ENCODE measurements around the gene SLC25A44. TPM values are rescaled to one million over a fixed set of nuclear protein-coding genes. Genes with fewer than 3 reads are reported as not detected.

The SLC25A44 gene, protein sequence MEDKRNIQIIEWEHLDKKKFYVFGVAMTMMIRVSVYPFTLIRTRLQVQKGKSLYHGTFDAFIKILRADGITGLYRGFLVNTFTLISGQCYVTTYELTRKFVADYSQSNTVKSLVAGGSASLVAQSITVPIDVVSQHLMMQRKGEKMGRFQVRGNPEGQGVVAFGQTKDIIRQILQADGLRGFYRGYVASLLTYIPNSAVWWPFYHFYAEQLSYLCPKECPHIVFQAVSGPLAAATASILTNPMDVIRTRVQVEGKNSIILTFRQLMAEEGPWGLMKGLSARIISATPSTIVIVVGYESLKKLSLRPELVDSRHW
- 10 to 100 TPM; 10.2 to 14.4 (median 11.3) TPM for polyA plus RNA-seq (ENCODE audit: insufficient read length in 10 of 10)
- long read RNA-seq, donor 1, partial matches to known transcripts, result 0 of 3 reads
- long read RNA-seq, donor 1, other reads (novel, unspliced or antisense), result 0 of 3 reads
- long read RNA-seq, donor 2, full-length matches to known transcripts, result 3 of 3 reads
- long read RNA-seq, donor 2, partial matches to known transcripts, result 0 of 3 reads
- long read RNA-seq, donor 2, other reads (novel, unspliced or antisense), result 0 of 3 reads
- long read RNA-seq, donor 3, result 0 reads
- long read RNA-seq, donor 4, partial matches to known transcripts, result 0 of 1 reads
- long read RNA-seq, donor 4, other reads (novel, unspliced or antisense), result 0 of 1 reads
- long read RNA-seq, donor 5, full-length matches to known transcripts, result 5 of 5 reads
- long read RNA-seq, donor 5, partial matches to known transcripts, result 0 of 5 reads
- long read RNA-seq, donor 5, other reads (novel, unspliced or antisense), result 0 of 5 reads
- long read RNA-seq, donor 6, full-length matches to known transcripts, result 1 of 1 reads
- long read RNA-seq, donor 6, partial matches to known transcripts, result 0 of 1 reads
- long read RNA-seq, donor 6, other reads (novel, unspliced or antisense), result 0 of 1 reads
- long read RNA-seq, donor 7, result 0 reads
- long read RNA-seq, donor 8, partial matches to known transcripts, result 0 of 1 reads
- long read RNA-seq, donor 8, other reads (novel, unspliced or antisense), result 0 of 1 reads
- long read RNA-seq, donor 9, result 0 reads

DNA sequence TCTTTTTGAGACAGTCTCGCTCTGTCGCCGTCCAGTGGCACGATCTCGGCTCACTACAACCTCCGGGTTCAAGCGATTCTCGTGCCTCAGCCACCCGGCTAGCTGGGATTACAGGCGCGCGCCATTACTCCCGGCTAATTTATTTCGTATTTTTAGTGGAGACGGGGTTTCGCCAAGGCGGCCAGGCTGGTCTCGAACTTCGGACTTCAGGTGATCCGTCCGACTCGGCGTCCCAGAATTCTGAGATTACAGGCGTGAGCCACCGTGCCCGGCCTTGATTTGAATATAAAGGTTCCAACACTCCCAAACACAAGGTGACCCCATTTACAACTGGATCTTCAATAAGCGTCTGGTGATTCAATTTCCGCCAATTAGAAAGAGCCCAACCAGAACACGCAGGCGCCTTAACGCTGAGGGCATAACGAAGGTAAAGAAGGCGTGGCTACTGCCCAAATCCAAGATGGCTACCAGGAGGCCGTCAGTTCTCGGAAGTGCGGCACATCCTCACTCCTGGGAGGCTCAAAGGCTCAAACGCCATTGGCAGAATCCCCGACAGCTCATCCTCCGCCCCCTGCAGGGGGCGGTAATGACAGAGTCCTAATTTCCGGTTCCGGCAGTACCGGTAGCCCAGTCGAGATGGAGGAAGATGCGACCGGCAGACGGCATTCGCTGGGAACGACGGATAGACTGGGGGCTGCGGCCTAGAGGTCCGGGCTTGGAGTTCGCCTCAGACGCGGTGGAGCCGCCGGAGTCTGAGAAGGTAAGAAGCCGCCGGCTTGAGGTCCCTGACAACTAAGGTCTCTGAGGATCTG, at the start of gene SLC25A44:
Gene SLC25A44, plus strand, starts transcription at position 617 of the 812 bp plus-strand sequence. CDS start 5,744 bp downstream, outside the sequence.
- peak; percentile 99 for DNase-seq

DNA sequence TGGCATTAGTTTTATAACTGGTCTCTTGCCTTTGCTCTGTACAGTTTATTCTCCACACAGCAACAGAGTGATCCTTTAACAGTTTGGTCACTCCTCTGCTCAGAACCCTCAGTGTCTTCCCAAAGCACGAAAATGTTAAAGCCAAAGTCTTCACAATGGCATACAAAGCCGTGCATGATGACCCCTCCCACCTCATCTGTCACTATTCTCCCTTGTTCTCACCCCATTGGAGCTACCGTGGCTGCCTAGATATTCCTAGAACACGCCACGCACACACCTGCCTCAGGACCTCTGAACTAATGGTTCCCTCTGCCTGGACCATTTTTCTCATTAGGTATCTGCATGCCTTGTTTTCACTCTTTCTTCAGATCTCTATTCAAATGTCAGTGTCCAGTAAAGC, 49.2 kb upstream of the SLC25A44 start:
- DNase-seq, result no peak

DNA sequence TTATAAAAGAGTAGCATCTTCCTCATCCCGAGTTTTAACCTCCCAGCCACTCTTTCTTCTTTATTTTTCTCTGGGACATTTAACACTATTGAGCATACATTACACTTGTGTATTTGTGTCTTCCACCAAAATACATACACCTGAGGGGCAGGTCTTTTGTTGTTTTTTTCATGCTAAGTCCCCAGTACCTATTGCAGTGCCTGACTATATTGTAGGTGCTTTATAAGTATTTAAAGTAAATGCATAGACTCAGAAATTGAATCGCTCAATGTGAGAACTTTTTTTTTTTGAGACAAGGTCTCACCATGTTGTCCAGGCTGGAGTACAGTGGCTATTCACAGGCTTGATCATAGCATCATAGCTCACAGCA, 48.3 kb upstream of the SLC25A44 start:
- peak in 1 of 3 donors; percentile 54 for DNase-seq

DNA sequence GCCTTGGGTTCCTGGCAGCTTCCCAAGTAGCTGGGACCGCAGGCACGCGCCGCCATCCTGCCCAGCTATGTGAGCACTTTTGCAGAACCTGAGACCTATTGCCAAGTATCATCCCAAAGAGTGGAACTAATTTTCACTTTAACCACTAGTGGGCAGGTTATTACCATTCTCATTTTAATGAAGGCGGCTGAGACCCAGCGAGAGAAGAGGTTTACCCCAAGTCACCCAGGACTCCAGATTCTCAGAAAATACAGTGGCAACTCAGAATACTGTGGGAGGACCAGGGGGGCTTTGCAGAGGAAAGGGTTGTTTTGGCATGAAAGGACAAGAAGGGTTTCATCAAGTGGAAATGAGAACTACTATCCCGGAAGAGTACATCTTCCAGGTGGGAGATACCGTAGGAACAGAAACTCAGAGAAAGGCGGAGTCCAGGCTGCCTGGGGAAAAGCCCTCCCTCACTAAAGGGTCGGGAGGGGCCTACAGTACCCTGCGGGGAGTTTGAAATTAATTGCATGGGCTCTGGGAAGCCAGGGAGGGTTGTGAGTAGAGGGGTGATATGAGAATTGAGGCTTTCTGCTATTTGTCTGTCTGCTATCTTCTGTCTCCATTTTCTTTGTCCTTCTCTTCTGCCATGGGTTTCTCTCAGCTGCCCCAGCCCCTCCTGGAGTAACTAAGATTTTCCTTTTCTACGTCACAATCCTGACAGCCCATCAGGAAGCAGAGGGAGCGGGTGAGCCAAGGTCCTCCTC, 47.7 kb upstream of the SLC25A44 start:
- peak; percentile 79 to 89 (median 84) for DNase-seq

DNA sequence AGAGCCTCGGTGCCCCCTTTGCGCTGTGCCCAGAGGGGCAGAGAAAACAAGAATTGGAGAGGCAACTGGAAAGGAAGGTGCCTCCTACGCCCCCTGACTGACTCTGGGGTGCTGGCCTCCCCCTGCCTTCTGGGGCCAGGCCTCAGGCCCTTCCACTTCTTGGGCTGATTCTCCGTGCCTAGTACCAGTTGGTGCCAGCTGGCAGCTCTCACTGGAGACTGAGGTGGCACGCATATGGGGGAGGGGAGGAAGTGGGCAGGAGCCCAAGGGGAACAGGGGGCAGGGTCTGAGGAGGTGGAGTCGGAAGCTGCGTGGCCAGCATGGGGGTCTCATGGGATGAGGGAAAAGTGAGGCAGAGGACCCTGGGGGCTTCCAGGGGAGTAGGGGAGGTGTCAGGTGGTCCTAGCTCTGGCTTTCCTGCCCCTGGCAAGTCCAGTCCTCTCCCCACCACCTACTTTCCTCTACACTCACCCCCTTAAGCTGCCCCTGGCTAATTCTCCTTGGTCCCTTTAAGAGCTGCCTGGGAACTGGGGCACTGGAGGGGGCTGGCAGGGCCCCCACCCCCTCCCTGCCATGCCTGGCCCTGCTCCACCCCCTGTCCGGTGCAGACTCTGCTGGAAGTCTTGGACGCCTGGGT, 47.0 kb upstream of the SLC25A44 start:
- peak in 1 of 3 donors; percentile 49 for DNase-seq

DNA sequence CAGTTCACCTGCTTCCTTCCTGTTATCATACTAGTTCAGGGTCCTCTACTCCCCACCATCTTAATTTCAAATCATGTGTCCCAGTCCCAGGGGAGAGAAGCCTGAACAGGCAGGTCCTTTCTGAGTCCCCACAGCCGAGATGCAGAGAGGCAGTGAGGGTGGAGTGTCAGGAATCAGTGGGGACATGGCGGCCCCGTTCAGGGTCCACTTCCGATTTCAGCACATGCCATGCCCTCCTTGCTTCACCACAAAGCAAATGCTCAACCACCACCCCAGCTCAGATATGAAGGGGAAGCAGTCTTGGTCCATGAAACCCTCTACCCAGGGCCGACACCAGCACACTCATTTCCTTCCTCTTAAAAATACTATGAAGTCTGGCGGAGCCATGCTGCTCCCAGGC, 45.7 kb upstream of the SLC25A44 start:
- no peak for DNase-seq

DNA sequence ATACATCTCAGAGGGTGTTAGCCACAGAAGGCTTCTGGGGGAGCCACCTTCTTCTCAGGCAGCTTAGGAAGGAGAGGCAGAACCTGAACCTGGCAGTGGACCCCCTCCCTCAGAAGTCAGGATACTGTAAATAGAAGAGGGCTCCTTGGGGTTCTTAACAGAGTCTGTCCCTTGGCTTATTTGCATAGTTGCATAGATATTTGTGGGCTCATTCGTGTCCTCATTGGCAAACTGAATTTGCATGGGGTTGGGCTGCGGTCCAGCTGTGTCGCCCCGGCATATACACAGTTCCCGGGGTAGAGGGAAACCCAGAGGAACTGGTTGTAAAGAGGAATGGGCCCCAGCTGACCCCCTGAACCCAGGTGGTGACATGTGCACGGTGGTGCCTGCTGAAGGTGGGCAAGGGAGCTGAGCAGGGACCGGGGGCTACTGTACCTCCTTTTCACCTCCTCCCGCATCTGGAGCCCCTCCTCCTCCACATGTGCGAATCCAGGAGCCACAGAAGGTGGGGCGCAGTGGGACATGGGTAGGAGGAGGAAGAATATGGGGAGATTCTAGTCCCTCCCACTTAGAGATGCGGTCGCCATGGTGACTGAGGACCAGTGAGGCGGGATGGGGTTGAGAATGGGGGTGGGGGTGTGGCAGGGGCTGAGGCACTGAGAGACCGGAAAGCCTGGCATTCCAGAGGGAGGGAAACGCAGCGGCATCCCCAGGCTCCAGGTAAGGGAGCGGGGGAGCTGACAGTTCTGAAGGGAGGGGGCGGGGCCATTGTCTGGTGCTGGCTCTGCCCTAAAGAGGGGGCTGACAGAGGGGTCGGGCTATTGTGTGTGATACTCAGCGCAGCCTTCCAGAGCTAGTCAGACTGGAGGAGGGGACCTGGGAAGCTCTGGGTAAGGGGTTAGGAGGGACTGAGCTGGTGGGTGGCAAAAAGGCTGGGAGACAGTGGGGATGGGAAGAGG, 44.3 kb upstream of the SLC25A44 start:
- peak in 1 of 3 donors; percentile 5 for DNase-seq

DNA sequence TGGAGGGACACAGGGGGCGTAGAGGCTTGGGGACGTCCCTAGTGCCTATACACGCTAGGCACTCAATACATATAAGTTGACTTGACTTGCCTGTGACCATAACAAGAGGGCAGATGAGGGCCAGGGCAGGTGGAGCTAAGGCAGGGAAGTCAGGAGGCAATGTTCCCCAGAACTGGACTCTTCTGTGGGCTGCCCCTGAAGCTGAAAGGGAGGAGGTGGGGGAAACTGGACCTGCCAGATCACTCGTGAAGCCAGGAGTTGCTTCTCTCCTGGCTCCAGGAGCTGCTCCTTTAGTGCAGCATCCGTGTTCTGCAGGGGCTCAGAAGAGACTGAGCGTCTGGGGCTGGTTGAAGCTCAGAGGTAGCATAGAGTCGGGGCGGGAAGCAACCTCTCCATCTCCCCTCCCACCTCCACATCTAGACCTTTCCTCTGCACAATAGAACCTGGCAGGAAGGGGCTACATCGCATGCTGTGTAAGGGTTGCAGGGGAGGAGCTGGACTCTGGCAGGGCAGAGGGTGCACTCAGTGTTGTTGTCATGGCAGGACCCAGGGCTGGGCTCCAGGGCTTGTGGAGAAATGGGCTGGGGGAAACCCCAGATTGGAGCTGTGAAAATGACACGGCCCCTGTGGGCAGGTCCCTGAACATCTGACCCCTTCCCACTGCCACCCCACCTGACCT, 43.4 kb upstream of the SLC25A44 start:
- no peak for DNase-seq

DNA sequence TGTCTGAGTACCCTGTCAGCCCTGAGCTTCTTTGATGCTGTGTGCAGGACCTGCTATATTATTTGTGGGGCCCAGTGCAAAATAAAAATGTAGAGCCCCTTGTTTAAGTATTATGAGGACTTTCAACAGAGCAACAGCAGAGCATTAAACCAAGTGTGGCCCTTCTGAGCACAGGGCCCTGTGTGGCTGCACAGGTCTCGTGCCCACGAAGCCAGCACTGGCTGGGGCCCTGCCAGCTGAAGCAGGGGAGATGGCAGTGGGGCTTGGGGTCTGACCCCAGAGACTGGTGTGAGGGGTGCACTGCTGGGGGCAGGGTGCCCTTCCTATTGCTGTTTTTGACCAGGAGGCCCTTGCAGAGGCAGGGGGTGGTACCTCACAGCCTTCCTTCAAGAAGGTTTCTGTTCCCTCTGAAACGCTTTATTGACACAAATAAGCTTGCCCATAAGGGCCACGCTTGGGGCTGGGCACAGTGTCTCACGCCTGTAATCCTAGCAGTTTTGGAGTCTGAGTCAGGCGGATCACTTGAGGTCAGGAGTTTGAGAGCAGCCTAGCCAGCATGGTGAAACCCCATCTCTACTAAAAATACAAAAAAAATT, 42.7 kb upstream of the SLC25A44 start:
- DNase-seq, result no peak

DNA sequence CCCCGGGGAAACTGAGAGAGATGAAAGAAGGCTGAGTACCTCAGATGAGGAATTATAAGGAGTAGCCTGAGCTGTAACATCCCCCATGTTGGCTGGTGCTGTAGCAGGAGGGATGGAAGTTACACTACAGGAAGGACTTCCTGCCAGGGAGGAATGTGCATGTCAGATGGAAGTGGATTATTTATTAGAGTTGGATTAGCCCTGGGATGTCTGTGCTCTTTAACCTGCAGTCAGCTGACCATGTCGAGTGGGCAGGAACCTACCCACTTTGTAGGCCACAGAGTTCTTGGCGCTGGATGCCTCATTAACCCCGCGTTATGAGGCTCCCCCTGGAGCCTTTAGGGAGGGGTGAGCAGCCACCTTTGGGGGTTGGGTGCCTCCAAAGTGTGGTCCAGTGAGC, 41.3 kb upstream of the SLC25A44 start:
- no peak for DNase-seq

DNA sequence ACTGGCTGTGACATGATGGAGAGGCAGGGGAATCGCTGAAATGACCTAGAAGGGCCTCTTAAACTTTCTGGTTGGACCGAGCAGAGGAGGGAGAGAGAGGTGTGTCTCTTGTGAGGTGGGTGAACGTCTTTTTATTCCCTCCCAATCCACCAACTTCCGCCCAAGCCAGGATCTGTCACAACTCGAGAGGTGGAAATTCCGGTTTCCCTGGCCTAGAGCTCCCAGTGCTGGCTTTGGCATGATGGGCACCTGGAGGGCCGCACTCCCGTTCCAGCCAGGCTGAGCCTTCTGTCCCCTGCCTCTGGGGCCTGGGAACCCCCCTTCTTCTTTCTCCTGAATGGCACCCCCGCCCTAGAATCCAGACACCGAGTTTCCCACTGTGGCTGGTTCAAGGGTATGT, 40.5 kb upstream of the SLC25A44 start, which contains the start of gene SEMA4A:
Gene SEMA4A, plus strand, starts transcription at position 224 of the 400 bp plus-strand sequence. CDS start 994 bp downstream, outside the sequence.
- DNase-seq, result no peak

DNA sequence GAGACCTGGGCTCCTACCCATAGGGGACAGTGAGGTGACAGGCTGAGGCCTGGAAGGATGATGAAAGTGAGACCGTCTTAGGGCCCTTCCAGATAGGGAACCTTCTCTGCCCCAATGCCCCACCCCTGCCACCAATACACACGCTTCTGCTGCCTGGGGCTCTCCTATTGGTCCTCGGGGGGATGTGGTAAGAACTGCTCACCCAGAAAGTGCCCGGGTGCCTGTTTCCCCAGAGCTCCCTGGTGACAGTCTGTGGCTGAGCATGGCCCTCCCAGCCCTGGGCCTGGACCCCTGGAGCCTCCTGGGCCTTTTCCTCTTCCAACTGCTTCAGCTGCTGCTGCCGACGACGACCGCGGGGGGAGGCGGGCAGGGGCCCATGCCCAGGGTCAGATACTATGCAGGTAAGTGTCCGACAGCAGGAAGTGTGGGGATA, 39.6 kb upstream of the SLC25A44 start:
- no peak for DNase-seq

DNA sequence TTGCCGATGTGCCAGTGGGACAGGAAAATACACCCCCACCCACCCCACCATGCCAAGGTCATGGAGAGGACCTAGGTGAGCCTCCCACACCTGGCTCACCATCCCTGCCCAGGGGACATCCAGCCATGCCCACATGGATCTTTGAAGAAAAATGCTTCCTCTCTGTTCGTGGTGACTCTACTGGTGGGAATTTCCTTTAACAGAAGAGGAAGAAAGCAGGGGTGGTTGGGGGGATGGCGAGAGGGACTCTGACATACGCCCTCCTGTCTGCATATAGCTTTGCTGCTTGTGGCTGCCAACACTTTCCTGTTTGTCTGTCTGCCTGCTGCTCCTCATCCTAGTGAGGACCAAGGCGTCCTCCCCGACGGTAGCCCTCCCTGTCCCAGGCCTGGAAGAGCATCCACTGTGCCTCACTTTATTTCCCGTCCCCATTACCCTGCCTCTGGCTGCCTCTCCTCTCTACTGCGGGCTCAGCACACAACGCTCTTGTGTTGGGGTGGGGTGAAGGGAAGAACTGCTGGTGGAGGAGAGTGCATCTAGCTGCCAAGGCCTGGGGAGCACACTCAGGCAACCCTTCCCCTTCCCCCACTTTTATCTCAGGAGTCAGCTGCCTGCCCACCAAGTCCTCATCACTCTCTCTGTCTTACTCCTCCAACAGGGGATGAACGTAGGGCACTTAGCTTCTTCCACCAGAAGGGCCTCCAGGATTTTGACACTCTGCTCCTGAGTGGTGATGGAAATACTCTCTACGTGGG, 38.0 kb upstream of the SLC25A44 start:
- no peak for DNase-seq

DNA sequence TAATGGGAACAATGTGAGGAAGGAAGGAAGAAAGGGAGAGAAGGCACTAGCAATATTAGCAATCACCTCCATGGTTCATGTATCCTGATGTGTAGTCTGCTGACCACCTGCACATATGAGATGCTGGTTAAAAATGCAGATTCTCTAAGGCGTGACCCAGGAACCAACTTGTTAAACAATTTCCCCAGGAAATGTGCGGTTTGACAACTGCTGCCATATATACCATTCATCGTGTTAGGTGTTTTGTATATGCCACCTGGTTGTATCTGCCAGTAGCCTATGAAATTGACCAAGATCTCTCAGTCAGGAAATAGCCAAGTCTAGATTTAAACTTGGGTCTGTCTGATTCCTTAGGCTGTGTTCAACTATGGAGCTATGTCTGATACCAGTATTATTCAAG, 36.4 kb upstream of the SLC25A44 start:
- DNase-seq, result no peak

DNA sequence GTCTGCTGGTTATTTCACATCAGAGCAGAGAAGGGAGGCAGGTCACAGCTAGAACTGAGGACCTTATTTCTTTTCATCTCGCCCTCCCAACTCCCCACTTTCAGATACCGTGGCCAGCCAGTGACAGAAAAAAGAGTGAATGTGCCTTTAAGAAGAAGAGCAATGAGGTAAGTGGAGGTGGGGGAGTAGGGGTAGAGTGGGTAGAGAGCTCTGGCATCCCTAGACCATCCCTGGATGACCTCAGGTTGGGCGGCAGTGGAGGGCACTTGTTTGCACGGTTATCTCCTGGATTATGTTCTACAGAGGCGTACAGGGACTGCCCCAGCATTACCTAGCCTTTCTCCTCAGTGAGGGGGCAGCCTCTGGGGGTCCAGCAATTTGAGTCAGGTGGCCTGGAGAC, 35.9 kb upstream of the SLC25A44 start:
- DNase-seq, result no peak

DNA sequence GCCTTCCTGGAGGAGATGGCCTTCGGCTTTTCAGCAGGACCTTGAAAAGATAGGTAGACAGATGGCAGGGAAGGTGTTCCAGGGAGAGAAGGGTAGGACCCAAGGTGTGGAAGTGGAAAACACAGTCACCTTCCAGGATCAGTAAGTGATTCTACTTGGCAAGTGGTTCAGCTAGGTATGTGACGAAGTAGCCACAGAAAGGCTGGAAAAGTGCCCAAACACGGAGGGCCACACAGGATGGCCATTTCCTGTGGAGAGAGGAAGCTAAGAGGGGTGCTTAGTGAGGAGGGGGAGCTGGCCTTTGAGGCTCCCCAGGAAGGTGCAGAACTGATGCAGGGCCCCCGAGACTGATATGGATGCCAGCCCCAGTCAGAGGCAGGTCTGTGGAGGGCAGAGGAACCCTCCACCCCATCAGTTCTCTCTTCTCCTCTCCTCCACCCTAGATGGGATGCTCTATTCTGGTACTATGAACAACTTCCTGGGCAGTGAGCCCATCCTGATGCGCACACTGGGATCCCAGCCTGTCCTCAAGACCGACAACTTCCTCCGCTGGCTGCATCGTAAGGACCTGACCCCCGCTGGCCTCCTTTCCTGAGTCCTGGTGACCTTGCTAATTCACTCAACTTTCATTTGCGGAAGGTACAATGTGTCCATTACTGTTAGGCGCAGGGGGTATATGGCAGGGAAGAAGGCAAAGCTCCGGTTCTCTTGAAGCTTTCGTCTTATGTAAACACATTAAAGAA, 33.7 kb upstream of the SLC25A44 start:
- DNase-seq, result peak in 1 of 3 donors; percentile 69

Data from muscle of back (tissue), 13 donors.